Measurements from ENCODE around the gene PADI4.

- TF ChIP-seq POLR2A (IDR thresholded peaks at IDR 0.05; ENCODE audit: low read depth, low read length), result no peak
- TF ChIP-seq POLR2AphosphoS5 (IDR thresholded peaks at IDR 0.05; ENCODE audit: low read depth, low read length), result no peak
- no peak for TF ChIP-seq TAF1 (IDR thresholded peaks at IDR 0.05; ENCODE audit: borderline replicate concordance, low read depth, low read length)
These were observed 22.9 kb downstream of the PADI4 start for GRCh38 chr1:17330856-17331255.
